ENCODE data around the gene NAV2.

The NAV2 gene

GRCh38 chr11:19718051-19718450 is 5.4 kb downstream of the NAV2 start:
- no peak overlapping the region for H3K4me3 ChIP-seq (ENCODE audit: low read length)
- no peak for DNase-seq (ENCODE audit: low read depth)
- TF ChIP-seq CTCF (conservative IDR thresholded peaks at IDR 0.05; ENCODE audit: low read depth, low read length): no peak

GRCh38 chr11:19718951-19719350 is 6.3 kb downstream of the NAV2 start:
- no peak for TF ChIP-seq CTCF (conservative IDR thresholded peaks at IDR 0.05; ENCODE audit: low read depth, low read length)
- DNase-seq (ENCODE audit: low read depth): no peak
- H3K4me3 ChIP-seq (ENCODE audit: low read length): no peak overlapping the region

GRCh38 chr11:19719960-19720359 is 7.3 kb downstream of the NAV2 start:
- no peak for TF ChIP-seq CTCF (conservative IDR thresholded peaks at IDR 0.05; ENCODE audit: low read depth, low read length)
- DNase-seq (ENCODE audit: low read depth): no peak
- H3K4me3 ChIP-seq (ENCODE audit: low read length): no peak overlapping the region

- TF ChIP-seq CTCF (conservative IDR thresholded peaks at IDR 0.05; ENCODE audit: low read depth, low read length): no peak
- DNase-seq (ENCODE audit: low read depth): no peak
- no peak overlapping the region for H3K4me3 ChIP-seq (ENCODE audit: low read length)
Observed at GRCh38 chr11:19721176-19721575, 8.5 kb downstream of the NAV2 start.

- TF ChIP-seq CTCF (conservative IDR thresholded peaks at IDR 0.05; ENCODE audit: low read depth, low read length): no peak
- no peak for DNase-seq (ENCODE audit: low read depth)
- H3K4me3 ChIP-seq (ENCODE audit: low read length): no peak overlapping the region
Observed at GRCh38 chr11:19722702-19723101, 10.1 kb downstream of the NAV2 start.

- TF ChIP-seq CTCF (conservative IDR thresholded peaks at IDR 0.05; ENCODE audit: low read depth, low read length): no peak
- no peak overlapping the region for H3K4me3 ChIP-seq (ENCODE audit: low read length)
- DNase-seq (ENCODE audit: low read depth): no peak
Observed at GRCh38 chr11:19723572-19724342, 11.1 kb downstream of the NAV2 start.

- H3K4me3 ChIP-seq (ENCODE audit: low read length): no peak overlapping the region
- DNase-seq (ENCODE audit: low read depth): no peak
- no peak for TF ChIP-seq CTCF (conservative IDR thresholded peaks at IDR 0.05; ENCODE audit: low read depth, low read length)
Observed at GRCh38 chr11:19724765-19725164, 12.1 kb downstream of the NAV2 start.
